IPS-18c (cell line): ENCODE measurements around the gene GRB2.
"Not testable (repeated sequence)": the region's sequence is repeated elsewhere in the genome, so short reads cannot be mapped to it uniquely, and the experiment has no call there.

Experiments used
- H3K4me3 ChIP-seq: 2 replicates; pipeline ENCODE4 v1.7.0; 2013; ENCODE audit warnings: low read depth, mild to moderate bottlenecking, low read length, moderate library complexity; ENCODE audit not compliant: insufficient read depth
- H3K9me3 ChIP-seq: one replicate; pipeline ENCODE4 v1.6.1; 2013; ENCODE audit warnings: mild to moderate bottlenecking, low read length, moderate library complexity; ENCODE audit not compliant: control insufficient read depth, insufficient read depth

The GRB2 gene

GRCh38 chr17:75318211-75318610 lies 87.3 kb downstream of the GRB2 start:
- no peaks in the 10 kb centered on the region for H3K9me3 ChIP-seq
- no peak overlapping the region for H3K4me3 ChIP-seq

DNA sequence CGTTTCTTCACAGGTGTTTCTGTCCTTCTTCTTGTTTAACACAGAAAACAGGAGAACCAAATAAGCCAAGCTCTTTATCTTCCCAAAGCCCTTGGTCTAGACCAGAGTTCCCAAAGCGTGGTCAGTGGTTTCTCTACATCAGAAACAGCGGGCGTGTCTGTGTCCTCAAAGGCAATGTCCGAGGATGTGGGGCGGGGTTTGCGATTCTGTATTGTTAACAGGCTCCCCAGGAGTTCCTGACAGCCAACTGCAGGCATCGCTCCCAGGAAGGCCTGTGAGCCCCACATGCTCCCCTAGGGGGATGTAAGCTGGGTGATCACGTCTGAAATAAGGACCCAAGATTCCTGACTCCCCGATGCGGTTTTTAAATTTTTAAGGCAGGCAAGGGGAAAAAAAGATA lies 87.8 kb downstream of the GRB2 start:
- no peak overlapping the region for H3K4me3 ChIP-seq

DNA sequence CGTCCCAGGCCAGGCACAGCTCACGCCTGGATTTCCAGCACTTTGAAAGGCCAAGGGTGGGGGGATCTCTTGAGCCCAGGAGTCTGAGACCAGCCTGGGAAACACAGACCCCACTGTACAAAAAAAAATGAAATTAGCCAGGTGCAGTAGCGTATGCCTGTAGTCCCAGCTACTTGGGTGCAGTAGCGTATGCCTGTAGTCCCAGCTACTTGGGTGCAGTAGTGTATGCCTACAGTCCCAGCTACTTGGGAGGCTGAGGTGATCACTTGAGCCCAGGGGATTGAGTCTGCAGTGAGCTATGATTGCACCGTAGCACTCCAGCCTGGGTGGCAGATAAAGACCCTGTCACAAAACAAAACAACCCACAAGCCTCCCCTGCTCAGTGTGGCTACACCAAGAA lies 89.2 kb downstream of the GRB2 start:
- H3K4me3 ChIP-seq, result no peak overlapping the region

More for the DNA sequence above, 87.8 kb downstream of the GRB2 start:
- H3K9me3 ChIP-seq, result no peaks in the 10 kb centered on the region

GRCh38 chr17:75315541-75316243 lies 89.8 kb downstream of the GRB2 start:
- no peak overlapping the region for H3K4me3 ChIP-seq

More for the DNA sequence above, 89.2 kb downstream of the GRB2 start:
- H3K9me3 ChIP-seq, result no peaks in the 10 kb centered on the region

GRCh38 chr17:75313941-75314551 lies 91.4 kb downstream of the GRB2 start:
- Histone ChIP-seq H3K9me3 (no peaks in the 10 kb centered on the region), H3K4me3 (no peak overlapping the region)

More at GRCh38 chr17:75315541-75316243, 89.8 kb downstream of the GRB2 start:
- no peaks in the 10 kb centered on the region for H3K9me3 ChIP-seq

- no peaks in the 10 kb centered on the region for H3K9me3 ChIP-seq
Measured at GRCh38 chr17:75308732-75309629, 96.5 kb downstream of the GRB2 start.

DNA sequence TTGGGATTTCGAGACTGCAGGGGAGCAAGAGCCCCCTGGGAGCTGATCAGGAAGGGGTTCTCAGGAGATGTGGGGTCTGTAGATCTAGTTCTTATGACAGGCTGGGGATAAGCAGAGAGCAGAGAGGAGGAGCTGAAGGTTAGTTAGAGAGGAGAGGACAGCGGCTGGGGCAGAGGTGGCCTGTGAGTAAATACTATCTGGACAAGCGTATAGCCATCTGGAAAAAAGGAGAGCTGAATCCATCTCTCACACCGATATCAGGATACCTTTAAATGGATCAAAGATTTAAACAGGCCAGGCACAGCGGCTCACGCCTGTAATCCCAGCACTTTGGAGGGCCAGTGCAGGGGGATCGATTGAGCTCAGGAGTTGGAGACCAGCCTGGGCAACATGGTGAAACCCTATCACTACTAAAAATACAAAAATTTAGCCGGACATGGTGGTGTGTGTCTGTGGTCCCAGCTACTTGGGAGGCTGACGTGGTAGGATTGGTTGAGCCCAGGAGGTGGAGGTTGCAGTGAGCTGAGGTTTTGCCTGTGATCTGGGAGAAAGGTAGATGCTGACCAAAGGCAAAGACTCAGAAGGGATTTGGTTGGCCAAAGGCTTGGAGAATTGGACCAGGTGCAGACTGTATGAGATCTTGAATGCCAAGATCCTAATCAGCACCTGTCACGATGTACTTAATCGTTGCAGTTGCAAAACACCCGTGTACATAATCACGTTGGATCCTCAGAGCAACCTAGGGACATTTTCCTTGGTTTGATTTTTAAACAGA lies 97.3 kb downstream of the GRB2 start:
- Histone ChIP-seq H3K9me3 (no peaks in the 10 kb centered on the region), H3K4me3 (no peak overlapping the region)

More at GRCh38 chr17:75308732-75309629, 96.5 kb downstream of the GRB2 start:
- no peak overlapping the region for H3K4me3 ChIP-seq

GRCh38 chr17:75301502-75302206 lies 103.8 kb downstream of the GRB2 start:
- H3K4me3 ChIP-seq, result no peak overlapping the region
- no peaks in the 10 kb centered on the region for H3K9me3 ChIP-seq

DNA sequence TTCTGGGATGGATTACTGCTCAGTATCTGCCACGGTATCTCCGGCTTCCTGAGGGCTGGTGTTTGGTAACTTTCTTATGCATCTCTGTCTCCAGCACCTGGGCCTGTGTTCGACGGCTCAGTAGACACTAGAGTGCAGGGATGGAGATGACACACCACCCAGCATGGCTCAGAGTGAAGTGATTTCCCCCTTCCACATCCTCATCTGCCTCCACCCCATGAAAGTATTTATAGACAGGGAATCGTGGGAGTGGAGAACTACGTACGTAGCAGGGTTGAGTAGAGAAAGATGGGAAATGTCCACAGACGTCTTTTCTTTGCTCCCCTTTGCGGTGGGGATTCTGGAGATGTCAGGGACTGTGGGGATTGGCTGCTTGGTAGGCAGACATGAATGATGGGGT lies 104.4 kb downstream of the GRB2 start:
- no peak overlapping the region for H3K4me3 ChIP-seq
- H3K9me3 ChIP-seq, result no peaks in the 10 kb centered on the region

GRCh38 chr17:75300280-75300679 lies 105.2 kb downstream of the GRB2 start:
- Histone ChIP-seq H3K4me3 (no peak overlapping the region), H3K9me3 (no peaks in the 10 kb centered on the region)

DNA sequence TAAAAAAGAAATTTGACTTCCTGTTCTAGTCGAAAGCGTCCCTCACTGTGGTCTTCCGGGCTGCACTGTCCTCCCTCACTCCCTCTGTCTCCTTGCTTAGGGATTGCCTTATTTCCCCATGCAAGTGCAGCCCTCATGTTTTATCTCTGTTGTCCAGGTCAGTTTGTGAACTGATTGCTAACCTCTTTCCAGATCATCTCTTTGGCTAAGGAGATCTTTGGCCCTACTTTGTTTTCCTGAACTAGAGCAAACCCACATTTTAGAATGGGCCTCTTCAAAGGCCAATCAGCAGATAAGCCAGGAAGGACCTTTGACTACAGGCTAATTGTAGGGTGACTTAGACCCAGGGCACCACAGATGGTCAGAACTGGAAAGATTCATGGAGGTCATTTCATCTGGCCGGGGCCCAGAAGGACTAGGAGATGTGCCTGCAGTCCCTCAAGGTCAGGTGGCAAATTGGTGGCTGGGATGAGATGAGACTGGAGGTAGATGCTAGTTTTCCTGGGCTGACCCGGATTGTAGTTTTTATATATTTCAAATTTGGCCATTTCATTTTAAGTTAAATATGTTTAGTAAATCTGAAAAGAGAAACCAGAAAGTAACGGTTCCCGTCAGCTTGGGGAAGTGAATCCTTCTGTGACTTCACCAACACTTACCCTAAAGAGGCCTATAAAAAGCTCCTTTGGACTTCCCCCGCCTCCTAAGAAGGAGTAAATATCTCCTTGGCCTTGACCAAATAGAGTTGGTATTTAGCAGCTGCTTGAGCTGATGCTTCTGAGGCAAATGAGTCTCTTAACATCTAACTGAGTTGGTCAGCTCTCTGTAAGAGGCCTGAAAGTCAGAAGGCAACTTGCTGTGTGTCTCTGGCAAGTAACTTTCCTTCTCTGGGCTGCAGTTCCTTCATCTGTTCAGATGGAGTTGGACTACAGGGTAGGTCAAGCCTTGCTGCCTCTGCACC lies 110.0 kb downstream of the GRB2 start:
- Histone ChIP-seq H3K4me3 (no peak overlapping the region), H3K9me3 (no peaks in the 10 kb centered on the region)

DNA sequence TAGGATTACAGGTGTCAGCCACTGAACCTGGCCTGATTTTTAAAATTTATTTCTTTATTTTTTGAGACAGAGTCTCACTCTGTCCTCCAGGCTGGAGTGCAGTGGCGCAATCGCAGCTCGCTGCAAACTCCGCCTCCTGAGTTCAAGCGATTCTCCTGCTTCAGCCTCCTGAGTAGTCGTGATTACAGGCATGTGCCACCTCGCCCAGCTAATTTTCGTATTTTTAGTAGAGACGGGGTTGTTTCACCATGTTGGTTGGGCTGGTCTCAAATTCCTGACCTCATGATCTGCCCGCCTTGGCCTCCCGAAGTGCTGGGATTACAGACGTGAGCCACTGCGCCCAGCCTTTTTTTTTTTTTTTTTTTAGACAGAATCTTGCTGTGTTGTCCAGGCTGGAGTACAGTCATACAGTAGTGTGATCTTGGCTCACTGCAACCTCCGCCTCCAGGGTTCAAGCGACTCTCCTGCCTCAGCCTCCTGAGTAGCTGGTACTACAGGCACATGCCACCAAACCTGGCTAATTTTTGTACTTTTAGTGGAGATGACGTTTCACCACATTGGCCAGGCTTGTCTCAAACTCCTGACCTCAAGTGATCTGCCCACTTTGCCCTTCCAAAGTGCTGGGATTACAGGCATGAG lies 112.5 kb downstream of the GRB2 start:
- H3K9me3 ChIP-seq, H3K4me3 ChIP-seq: not testable (repeated sequence)

- Histone ChIP-seq H3K9me3 (no peaks in the 10 kb centered on the region), H3K4me3 (peak overlapping the region; percentile 66)
Measured at GRCh38 chr17:75289832-75290337, 115.6 kb downstream of the GRB2 start.

- H3K4me3 ChIP-seq, result peak within 1 kb of the TSS; percentile 73
- H3K9me3 ChIP-seq, result no peaks in the 10 kb centered on the region
Measured at GRCh38 chr17:75289115-75289831, 116.2 kb downstream of the GRB2 start, which contains the start of gene SLC25A19. Gene SLC25A19, minus strand, starts transcription at chr17:75289433. Its CDS starts 2,669 bp downstream, at chr17:75286764.
